Amniotic epithelial cell (primary cell): ENCODE measurements around the gene WRNIP1.

Experiments
- DNase-seq: peaks from one replicate; pipeline ENCODE4 v3.0.0-alpha.2; 2010; ENCODE audit warnings: low read depth

Gene WRNIP1

DNA sequence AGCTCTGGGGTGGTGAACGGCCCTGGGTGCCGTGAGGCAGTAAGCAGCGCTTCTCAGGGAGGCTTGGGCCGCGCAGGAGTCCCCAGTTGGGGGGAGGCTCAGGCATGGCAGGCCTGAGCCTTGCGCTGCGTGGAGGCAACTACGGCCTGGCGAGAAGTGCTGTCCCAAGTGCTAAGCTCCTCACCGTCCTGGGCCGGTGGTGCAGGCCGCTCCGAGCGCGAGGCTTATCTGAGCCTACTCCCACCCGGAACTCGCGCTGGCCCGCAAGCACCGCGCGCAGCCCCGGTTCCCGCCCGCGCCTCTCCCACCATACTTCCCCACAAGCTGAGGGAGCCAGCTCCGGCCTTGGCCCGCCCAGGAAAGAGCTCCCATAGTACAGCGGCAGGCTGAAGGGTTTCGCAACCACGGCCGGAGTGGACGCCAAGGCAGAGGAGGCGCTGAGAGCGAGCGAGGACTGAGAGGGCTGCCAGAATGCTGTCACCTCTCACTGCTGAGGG lies 1.8 kb upstream of the WRNIP1 start:
- no peak for DNase-seq

DNA sequence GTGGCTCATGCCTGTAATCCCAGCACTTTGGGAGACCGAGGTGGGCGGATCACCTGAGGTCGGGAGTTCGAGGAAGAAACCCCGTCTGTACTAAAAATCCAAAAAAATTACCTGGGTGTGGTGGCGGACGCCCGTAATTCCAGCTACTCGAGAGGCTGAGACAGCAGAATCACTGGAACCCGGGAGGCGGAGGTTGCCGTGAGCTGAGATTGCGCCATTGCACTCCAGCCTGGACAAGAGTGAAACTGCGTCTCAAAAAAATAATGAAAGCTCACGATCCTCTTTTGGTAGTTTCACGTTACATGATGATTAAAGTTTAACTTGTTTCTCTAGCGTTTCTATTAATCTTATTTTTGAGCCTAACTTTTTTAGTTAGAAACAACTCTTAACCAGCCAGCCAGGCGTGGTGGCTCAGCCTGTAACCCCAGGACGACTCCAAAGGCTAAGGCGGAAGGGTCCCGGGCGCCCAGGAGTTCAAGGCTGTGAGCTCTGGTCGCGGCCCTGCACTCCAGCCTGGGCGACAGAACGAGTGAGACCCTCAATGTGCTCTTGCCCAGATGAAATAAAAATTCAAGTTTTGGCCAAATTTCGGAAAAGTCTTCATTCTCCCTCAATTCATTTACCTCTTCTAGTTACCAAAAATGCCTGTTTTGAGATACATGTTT lies 1.2 kb upstream of the WRNIP1 start:
- DNase-seq: no peak

DNA sequence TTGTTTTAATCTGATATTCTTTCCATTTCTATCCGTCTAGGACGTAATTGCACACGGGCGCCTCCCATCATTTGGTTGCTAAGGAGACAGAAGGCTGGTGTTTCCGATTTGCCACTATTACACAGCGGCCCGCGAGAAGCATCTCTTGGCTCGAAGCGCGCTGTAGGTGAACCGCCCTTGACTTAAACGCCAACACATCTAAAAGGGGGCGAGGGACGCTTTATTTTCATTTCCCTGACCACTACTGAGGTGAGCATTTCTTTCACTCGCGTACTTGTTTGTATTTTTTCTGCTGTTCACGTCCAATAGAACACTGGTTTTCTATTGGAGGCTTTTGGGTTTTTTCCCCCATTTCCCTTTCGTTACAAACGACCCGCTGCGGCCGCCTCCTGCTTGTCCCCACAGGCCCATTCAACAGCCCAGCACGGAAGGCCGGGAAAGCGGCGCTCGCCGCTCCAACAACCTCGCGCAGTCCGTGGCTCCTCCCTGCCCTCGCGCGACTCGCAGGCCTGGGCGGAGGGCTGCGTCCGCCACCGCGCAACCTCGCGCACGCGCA lies 505 bp upstream of the WRNIP1 start:
- DNase-seq: peak; percentile 67

DNA sequence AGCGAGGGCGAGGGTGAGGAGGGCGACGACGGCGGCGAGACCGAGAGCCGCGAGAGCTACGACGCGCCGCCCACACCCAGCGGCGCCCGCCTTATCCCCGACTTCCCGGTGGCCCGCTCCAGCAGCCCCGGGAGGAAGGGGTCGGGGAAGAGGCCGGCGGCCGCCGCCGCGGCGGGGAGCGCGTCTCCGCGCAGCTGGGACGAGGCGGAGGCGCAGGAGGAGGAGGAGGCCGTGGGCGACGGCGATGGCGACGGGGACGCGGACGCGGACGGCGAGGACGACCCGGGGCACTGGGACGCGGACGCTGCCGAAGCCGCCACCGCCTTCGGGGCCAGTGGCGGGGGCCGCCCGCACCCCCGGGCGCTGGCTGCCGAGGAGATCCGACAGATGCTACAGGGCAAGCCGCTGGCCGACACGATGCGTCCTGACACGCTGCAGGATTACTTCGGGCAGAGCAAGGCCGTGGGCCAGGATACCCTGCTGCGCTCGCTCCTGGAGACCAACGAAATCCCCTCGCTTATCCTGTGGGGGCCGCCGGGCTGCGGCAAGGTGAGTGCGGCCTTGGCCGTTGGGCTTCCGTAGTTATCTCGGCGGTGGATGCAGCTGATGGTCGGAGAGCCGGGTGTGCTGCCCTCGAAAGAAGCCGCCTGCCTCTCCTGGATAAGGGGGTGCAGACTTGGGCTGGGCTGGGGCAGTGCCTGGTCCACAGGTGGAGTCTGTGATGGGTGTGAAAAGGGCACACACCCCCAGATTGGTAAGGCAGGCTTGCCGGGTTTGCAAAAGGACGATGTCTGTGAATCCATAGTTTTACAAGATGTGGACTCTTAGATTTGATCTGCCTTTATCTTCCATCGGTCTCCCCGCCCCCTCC lies 938 bp downstream of the WRNIP1 start:
- peak; percentile 24 for DNase-seq

DNA sequence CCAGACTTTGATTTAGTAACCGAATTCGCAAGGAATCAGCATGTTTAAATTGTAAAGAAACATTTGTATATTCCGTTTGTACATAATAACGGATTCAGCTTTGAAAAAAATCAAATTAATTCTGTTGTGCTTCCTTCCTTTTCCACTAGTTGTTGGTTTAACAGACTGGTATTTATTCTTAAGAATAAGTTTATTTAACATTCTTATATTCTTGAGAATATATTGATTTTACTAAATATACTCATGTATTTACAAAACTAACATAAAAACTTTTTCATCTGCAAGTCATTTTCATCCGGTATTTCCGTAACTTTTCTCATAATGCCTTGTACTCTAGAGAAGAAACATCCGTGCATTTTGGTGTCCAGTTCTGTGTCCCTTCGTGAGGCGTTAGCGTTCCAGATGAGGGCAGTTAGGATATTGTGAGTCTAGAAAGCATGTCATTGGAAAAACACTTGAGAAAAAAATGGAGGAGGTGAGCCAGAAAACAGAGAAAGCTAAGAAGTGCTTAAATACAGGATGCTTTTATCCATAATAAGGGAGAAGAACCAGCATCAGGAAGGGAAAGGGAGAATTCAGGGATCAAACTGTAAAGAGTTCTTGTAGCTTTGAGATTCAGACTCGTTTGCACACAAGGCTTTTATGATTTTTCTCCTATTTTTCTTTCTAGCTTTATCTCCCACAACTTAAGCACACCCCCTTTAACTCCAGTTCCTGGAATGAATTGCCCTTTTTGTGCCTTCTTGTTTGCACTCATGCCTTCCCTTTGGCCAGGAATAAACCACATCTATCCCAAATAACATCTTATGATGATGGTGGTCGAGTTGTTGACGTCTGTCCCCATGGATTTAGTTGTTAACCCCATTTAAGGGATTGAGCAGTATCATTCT lies 1.8 kb downstream of the WRNIP1 start:
- no peak for DNase-seq

DNA sequence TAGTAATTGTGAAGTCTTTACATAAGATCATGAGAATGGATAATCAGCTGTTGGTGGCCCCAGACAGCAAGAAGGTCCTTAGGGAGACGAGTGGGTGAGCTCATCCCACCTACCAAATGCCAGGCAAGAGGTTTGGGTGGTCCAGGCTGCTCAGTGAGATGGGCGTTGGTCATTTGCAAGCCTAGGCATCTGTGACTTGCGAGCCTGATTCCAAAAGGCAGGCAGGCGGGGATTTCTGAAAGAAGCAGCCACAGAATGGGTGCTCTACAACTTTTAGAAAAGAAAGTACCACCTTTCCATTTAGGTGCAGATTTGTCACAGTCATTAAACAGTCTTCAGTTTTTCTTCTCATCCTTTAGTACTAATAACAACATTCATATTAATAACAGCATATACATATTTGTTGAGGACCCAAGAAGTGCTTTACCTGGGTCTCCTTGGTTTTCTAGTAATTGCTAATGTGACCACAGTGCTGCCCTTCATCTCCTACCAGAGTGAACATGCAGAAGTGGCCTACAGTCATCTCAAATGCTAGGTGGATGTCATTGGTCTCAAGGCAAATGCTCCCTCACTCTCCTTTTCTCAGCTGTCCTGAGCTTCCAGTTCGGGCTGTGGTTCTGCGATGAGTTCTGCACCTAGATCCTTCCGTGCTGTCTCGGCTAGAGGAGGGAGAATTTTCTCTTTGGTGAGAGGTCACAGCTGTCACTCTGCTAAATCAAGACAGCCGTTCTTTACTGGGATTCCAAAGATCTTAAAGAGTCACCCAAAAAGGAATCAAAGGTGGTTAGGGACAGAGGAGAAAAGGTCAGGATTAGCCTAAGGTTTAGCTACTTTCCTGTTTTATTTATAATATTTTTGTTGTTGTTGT lies 2.7 kb downstream of the WRNIP1 start:
- no peak for DNase-seq

DNA sequence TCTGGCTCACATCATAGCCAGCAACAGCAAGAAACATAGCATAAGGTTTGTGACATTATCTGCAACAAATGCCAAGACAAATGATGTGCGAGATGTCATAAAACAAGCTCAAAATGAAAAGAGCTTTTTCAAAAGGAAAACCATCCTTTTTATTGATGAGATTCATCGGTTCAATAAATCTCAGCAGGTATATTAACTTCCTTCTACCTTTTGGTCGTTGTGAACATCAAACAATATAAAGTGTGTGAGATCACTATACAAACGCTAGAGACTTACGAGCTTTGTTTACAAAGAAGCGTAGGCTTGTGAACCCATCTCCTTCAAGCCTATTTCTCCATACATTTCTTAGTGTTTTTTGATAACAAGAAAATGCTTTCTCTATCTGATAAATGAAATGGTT lies 3.5 kb downstream of the WRNIP1 start:
- no peak for DNase-seq

DNA sequence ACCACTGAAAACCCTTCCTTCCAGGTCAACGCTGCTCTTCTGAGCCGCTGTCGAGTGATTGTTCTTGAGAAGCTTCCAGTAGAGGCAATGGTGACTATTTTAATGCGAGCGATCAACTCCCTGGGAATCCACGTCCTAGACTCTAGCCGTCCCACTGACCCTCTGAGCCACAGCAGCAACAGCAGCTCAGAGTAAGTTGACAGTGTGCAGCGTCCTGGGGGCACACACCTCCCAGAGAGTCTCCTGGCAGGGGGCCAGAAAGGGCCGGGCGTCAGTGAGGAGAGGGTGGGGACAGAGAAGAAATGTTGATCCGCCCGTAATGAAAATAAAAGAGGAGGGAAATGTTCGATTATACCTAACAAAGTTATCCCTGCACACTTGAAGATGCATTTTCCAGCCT lies 5.0 kb downstream of the WRNIP1 start:
- no peak for DNase-seq

DNA sequence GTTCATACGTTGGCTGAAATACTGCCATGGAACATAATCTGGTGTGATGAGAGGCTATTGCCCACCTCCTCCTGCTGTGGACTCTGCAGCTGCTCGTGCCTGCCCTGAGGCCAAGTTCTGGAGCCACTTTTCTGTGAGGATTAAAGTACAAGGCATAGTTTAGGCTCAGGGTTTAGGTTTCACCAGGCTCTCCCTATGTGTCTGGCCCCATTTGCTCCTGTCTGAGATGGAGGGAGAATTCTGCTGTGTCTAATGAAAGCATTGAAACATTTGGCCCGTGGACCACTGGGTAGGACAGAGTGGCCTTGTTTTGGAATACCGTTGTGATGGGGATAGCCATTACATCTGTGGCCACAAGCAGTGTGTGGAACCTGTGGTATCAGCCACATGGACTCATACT lies 5.9 kb downstream of the WRNIP1 start:
- DNase-seq: no peak

DNA sequence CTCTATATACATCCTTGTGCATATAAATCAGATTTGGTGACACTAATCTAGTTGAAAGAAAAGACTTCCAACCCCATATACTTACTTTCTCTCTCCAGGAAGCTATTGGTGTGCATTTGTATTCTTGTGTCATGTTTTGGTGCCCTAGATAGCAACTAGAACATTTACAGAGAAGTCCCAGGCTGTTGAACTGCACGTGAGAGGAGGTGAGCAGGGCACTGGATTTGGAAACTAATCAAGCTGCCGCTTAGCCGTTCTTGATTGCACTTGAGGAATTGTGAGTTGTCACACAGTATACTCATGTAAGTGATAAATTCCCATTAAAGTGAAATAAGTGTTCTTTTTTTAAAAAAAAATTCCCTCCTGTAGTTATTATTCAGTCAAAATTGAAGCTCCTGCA lies 7.6 kb downstream of the WRNIP1 start:
- DNase-seq: no peak

DNA sequence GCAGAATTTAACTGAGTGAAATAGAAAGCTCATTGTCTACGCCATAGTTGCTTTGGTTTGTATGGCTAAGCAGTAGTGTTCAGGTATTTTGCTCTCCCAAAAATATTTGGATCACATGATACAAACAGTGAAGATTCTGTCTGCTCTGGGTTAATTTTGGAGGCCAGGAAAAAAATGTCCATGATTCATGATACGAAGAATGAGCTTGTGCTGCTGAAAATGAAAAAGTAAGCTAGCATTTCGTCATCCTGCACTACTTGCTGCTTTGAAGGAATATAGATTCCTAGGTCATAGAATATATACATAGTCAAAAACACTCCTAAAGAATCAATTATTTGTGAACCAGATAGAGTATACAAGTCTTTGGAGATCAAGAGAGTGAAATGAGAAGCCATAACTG lies 8.3 kb downstream of the WRNIP1 start:
- DNase-seq: peak; percentile 61

DNA sequence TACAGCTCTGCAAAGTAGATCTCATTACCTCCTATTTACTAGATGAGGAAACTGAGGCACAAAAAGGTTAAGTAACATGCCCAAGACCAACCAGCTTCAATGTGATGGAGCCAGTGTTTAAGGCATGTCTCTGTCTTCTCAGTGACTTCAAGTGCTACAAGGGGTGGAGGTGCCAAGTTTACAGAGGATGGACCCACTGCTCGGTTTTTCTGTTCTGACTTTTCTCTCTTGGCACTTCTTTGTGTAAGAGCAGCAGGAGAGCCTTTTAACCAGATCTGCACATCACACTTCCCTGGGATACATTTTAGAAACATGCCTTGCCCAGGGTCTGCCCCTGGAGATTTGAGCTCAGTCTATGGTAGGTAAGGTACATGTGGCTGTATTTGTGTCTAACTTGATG lies 9.8 kb downstream of the WRNIP1 start:
- no peak for DNase-seq

DNA sequence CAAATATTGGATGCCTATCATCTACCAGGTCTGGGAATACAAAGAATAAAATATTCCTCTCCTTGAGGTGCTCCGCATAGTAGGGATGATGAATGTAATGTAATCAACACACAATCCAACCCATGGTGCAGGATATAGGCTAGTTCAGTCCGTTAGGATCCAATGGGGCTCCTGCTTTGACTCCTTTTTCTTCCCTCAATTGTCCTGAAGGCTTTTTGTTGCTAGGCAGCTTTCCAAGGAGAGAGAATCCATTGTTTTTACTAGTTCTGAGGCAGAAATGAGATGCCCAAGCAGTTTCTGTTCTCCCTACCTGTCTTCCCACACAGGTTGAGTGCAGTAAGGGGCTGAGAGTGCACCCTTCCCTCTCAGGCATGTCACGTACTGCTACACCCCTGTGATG lies 12.1 kb downstream of the WRNIP1 start:
- no peak for DNase-seq

DNA sequence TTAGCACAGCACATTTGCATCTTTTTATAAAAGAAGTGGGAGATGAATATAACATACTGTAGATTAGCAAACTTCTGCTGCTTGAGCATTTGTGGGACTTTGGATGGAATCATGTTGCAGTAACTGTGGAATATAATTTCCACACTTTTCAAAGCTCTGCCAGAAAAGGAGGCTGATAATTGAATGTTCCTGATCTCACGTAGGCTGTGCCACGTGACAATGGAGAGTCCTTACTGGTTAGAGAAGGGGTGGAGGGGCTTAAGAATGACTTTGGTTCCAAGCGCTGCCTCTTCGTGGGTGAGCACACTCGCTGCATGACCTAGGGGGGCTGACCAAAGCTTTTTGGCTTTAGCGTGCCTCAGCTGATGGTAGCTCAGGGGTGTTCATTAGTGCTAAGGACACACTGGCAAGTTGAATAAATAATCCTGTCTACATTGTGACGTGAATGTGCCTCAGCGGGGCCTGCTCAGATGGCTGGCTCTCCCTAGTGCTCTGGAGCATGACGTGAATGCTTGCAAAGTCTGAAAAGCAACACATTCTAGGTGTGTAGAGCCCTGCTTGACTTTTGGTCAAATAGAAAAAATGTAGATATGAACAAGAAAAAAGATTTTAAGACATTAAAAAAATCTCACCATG lies 15.0 kb downstream of the WRNIP1 start:
- no peak for DNase-seq

DNA sequence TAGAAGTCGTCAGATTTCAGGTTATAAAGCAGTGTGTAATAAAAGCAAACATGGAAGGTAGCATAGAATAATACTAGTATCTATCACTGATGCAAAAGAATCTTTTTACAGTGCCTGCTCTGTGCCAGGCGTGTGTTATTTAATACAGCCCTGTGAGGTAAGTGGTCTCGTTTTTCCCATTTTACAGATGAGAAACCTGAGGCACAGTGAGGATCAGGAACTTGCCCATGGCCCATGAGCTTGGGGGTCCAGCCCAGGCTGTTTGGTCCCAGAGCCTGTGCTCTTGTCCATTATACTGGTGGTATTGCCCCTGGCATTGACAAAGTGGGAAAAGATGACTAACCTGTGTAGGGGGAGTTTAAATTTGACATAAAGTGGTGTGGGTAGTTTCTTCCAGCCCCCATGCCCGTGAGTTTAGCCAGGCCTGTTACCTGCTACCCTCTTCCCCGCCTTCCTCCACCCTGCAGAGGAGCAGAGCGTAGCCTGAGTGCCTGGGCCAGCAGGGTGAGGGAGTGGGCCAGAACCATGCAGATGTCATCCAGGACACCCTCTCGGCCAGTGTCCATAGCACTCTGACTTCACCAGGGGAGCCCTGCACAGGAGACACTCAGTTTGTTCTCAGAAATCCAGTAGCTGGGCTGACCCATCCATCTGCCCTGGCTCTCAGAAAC lies 16.6 kb downstream of the WRNIP1 start:
- DNase-seq: no peak

DNA sequence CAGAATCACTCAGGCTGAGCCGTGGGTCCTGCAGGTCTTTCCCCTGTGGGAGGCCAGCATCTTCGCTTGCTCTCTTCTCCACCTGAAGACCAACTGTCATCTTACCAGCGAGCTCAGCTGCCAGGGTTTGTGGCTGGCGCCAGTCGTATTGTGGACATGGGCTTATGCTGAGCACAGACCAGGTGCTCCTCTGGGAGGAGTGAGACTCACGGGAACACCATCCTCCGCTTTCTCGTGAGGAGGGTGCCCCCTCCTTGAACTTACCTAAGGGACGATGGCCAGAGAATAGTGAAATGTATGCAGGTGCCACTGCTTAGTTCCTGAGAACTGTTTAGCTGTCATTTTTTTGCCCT lies 17.1 kb downstream of the WRNIP1 start:
- DNase-seq: no peak

DNA sequence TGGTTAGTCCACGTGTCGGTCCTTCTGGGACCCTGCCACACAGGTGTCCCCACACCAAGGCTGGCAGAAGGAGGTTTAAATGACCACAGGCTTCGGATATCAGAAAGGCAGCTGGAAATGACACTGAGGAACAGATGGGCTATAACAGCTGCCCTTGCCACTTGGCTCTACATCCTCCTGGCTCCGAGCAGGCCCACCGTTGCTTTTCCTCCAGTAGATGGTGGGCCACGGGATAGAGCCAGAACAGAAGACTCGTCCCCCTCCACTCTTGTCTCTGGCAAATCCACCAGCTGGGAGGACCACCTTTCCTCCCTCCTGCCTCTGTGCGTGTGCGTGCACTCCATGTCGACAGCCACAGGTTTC lies 17.6 kb downstream of the WRNIP1 start:
- DNase-seq: no peak

DNA sequence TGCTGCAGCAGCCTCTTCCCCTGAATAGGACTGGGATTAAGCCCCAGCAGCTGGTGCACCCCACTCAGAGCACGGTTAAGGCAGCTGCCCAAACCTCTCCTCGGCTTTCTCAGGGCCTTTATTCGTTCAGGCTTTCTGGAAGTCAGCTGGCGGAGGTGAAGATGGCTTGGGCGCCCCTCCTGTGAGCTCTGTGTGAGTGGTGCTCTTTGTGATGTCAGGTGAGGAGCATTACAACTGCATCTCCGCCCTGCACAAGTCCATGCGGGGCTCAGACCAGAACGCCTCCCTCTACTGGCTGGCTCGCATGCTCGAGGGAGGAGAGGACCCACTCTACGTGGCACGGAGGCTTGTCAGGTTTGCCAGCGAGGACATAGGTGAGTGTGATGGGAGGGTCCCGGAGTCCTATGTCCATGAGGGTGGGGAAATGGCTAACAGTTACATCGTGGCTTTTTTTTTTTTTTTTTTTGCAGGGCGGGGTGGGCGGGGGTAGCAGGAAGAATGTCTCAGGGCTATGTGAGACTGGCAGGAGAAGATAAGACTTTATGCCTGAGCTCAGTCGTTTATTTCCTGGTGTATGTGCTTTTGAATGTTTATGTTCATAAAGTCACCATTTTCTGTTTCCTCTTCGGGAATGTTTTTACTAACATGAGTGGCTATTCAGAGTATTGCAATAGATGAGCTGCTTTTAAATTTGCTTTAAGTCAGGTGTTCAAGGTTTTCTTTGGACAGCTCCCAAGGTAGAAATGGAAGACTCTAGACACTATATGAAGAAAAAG lies 18.2 kb downstream of the WRNIP1 start:
- no peak for DNase-seq

DNA sequence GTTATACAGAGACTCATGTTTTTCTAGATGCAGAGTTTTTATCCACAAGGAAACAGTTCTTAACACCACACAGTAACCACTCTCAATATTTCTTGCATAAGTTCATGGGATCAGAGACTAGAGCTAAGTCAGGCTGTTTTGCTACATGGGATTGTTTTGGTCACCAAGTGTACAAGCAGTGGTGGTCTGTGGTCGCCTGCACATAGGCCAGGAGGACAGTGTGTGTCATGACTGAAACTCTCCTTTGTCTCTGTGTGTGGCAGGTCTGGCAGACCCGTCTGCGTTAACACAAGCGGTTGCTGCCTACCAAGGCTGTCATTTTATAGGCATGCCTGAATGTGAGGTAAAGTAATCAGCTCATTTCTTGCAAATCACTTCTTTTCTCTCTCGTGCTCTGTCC lies 18.9 kb downstream of the WRNIP1 start:
- no peak for DNase-seq

DNA sequence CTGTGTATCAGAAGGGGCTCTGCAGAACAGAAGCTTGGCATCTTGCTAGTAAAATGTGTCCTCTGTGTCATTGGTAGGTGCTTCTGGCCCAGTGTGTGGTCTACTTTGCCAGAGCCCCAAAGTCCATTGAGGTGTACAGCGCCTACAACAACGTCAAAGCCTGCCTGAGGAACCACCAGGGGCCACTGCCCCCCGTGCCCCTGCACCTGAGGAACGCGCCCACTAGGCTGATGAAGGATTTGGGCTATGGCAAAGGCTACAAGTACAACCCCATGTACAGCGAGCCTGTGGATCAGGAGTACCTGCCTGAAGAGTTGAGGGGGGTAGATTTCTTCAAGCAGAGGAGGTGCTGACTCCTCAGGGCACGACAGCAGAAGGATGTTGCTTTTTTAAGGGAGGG lies 19.7 kb downstream of the WRNIP1 start:
- DNase-seq: no peak
